ENCODE measurements around the gene KDM1A. TPM values are rescaled to one million over a fixed set of nuclear protein-coding genes. Genes with fewer than 3 reads are reported as not detected.
"Not testable (repeated sequence)": the region's sequence is repeated elsewhere in the genome, so short reads cannot be mapped to it uniquely, and the experiment has no call there.

The KDM1A gene
- total RNA-seq, 8 experiments from 2014 or later = 64.1 to 405 (median 158) TPM

GRCh38 chr1:22992384-22992783, 26.9 kb upstream of the KDM1A start:
- H3K4me1 ChIP-seq (replicated peaks in 1 of 2); H3K4me3 ChIP-seq; H3K27ac ChIP-seq; ATAC-seq (replicated peaks in 6 of 8): not testable (repeated sequence)
- 35 to 100% (median 61%) methylated on average over 2 to 3 of the region's 3 CpGs for WGBS, 10 experiments
- in situ Hi-C loops (cut with MboI; ENCODE audit: low pct_unique_long_range_greater_than_20kb in 2 of 9, low sequenced_read_pairs in 9 of 9, unreplicated experiment in 9 of 9) = loop anchor here in 2 of 9 experiments (25.0 kb wide), 1 partner anchor 195 kb away; no protein-coding TSS in a partner anchor

DNA sequence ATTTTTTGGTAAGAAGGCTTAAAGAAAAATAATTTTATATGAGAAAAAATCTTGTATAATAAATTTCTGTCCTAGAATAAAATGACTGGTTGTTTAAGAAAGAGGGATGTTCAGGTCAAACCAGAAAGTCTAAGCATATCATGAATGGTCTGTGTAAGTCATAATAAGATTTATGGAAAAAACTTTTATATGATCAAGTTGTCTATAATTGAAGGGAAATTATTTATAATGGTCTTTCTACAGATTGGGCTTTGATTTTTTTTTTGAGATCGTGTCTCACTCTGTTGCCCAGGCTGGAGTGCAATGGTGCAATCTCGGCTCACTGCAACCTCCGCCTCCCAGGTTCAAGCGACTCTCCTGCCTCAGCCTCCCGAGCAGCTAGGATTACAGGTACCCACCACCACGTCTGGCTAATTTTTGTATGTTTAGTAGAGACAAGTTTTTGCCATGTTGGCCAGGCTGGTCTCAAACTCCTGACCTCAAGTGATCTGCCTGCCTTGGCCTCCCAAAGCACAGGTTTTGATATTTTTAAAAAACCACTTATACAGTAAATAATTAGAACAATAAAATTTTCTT, 26.0 kb upstream of the KDM1A start:
- not testable (repeated sequence) for ATAC-seq (replicated peaks in 6 of 8); H3K4me1 ChIP-seq (replicated peaks in 1 of 2); H3K27ac ChIP-seq; H3K4me3 ChIP-seq
- WGBS, 10 experiments = 13 to 87% (median 69%) methylated on average over 1 to 6 of the region's 6 CpGs; no CpG with 5 or more reads in 3 of the 10 experiments
- in situ Hi-C loops (cut with MboI; ENCODE audit: low pct_unique_long_range_greater_than_20kb in 2 of 9, low sequenced_read_pairs in 9 of 9, unreplicated experiment in 9 of 9) = loop anchor here in 2 of 9 experiments (25.0 kb wide), 1 partner anchor 194 kb away; no protein-coding TSS in a partner anchor

DNA sequence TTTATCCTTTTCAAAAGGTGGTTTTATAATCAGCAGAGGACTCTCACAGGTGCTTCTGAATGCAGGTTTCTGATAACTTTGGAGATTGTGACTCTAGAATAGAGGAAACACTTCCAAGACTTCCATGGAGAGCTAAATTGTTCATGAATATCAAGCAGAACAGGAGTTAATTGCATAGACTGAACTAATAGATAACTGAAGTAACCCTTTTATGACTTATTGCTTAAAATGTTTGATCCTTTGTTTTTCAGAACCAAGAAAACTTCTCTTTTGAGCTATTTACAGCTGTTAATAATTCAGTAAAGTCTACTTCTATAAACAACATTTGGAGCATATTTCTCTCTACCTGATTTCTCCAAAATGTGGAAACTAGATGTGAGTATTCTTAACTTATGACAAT, 23.5 kb upstream of the KDM1A start:
- ATAC-seq (replicated peaks in 6 of 8) = no peak
- Histone ChIP-seq H3K27ac (no peak overlapping the region), H3K4me1 (replicated peaks in 1 of 2) (no peaks in the 10 kb centered on the region), H3K4me3 (no peak overlapping the region)
- in situ Hi-C loops (cut with MboI; ENCODE audit: low pct_unique_long_range_greater_than_20kb in 2 of 9, low sequenced_read_pairs in 9 of 9, unreplicated experiment in 9 of 9) = loop anchor here in 2 of 9 experiments (25.0 kb wide), 1 partner anchor 192 kb away; no protein-coding TSS in a partner anchor

- not testable (repeated sequence) for H3K4me3 ChIP-seq; H3K4me1 ChIP-seq (replicated peaks in 1 of 2); ATAC-seq (replicated peaks in 6 of 8); H3K27ac ChIP-seq
- 0 to 83% (median 37%) methylated on average over 1 to 5 of the region's 5 CpGs; no CpG with 5 or more reads in 2 of the 10 experiments for WGBS, 10 experiments
- in situ Hi-C loops (cut with MboI; ENCODE audit: low pct_unique_long_range_greater_than_20kb in 2 of 9, low sequenced_read_pairs in 9 of 9, unreplicated experiment in 9 of 9) = loop anchor here in 2 of 9 experiments (25.0 kb wide), 1 partner anchor 190 kb away; no protein-coding TSS in a partner anchor
Measured at GRCh38 chr1:22997528-22997927, 21.7 kb upstream of the KDM1A start.

DNA sequence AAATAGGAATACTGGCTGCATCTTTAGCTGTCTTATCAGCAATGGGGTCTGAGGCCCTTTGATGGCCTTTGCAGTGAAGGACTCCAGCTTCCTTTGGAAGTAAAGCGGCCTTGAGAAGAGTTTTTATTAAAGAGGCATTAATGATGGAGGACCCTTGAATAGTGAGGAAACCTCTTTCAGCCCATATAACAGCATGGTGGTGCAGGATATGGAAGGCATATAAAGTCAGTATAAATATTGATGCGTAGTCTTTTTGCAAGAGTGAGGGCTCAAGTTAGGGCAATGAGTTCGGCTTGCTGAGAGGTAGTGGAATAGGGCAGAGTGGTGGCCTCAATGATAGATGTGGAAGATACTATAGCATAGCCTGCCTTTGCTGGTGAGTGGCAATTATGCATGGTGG, 19.1 kb upstream of the KDM1A start:
- ATAC-seq (replicated peaks in 6 of 8); H3K4me3 ChIP-seq; in situ Hi-C loops (cut with MboI; ENCODE audit: low pct_unique_long_range_greater_than_20kb in 2 of 9, low sequenced_read_pairs in 9 of 9, unreplicated experiment in 9 of 9); H3K27ac ChIP-seq: not testable (repeated sequence)
- H3K4me1 ChIP-seq (replicated peaks in 1 of 2) = peaks cover 6 to 11% of the 10 kb centered on the region in 2 donors
- 0 to 94% (median 87%) methylated on average over 1 to 3 of the region's 3 CpGs for WGBS, 10 experiments

- H3K27ac ChIP-seq; in situ Hi-C loops (cut with MboI; ENCODE audit: low pct_unique_long_range_greater_than_20kb in 2 of 9, low sequenced_read_pairs in 9 of 9, unreplicated experiment in 9 of 9); ATAC-seq (replicated peaks in 6 of 8); H3K4me3 ChIP-seq: not testable (repeated sequence)
- H3K4me1 ChIP-seq (replicated peaks in 1 of 2) = peaks cover 6 to 11% of the 10 kb centered on the region in 2 donors
- WGBS, 10 experiments = 20 to 90% (median 80%) methylated on average over 1 to 4 of the region's 7 CpGs; no CpG with 5 or more reads in 3 of the 10 experiments
Measured at GRCh38 chr1:23002218-23002617, 17.1 kb upstream of the KDM1A start.

- in situ Hi-C loops (cut with MboI; ENCODE audit: low pct_unique_long_range_greater_than_20kb in 2 of 9, low sequenced_read_pairs in 9 of 9, unreplicated experiment in 9 of 9) = no loop called here
- Histone ChIP-seq H3K27ac (no peak overlapping the region), H3K4me3 (no peak overlapping the region), H3K4me1 (replicated peaks in 1 of 2) (peaks cover 6 to 11% of the 10 kb centered on the region in 2 donors)
- no peak for ATAC-seq (replicated peaks in 6 of 8)
- WGBS, 10 experiments = 50 to 100% (median 96%) methylated on average over 1 to 3 of the region's 3 CpGs; no CpG with 5 or more reads in 4 of the 10 experiments
Measured at GRCh38 chr1:23004112-23004511, 15.2 kb upstream of the KDM1A start.

GRCh38 chr1:23004769-23005168, 14.5 kb upstream of the KDM1A start:
- in situ Hi-C loops (cut with MboI; ENCODE audit: low pct_unique_long_range_greater_than_20kb in 2 of 9, low sequenced_read_pairs in 9 of 9, unreplicated experiment in 9 of 9) = not testable (repeated sequence)

GRCh38 chr1:23007106-23007505, 12.2 kb upstream of the KDM1A start:
- Histone ChIP-seq H3K4me1 (replicated peaks in 1 of 2) (peaks cover 6 to 11% of the 10 kb centered on the region in 2 donors), H3K4me3 (no peak overlapping the region), H3K27ac (no peak overlapping the region)
- 80 to 100% (median 90%) methylated on average over 1 to 4 of the region's 4 CpGs; no CpG with 5 or more reads in 2 of the 10 experiments for WGBS, 10 experiments
- no peak for ATAC-seq (replicated peaks in 6 of 8)
- in situ Hi-C loops (cut with MboI; ENCODE audit: low pct_unique_long_range_greater_than_20kb in 2 of 9, low sequenced_read_pairs in 9 of 9, unreplicated experiment in 9 of 9) = no loop called here

More at GRCh38 chr1:23004769-23005168, 14.5 kb upstream of the KDM1A start:
- H3K4me3 ChIP-seq, H3K27ac ChIP-seq: not testable (repeated sequence)
- H3K4me1 ChIP-seq (replicated peaks in 1 of 2) = peaks cover 6 to 11% of the 10 kb centered on the region in 2 donors
- WGBS, 10 experiments = 60 to 100% (median 83%) methylated on average over 1 to 3 of the region's 3 CpGs; no CpG with 5 or more reads in 1 of the 10 experiments
- peak in 1 of 8 experiments; percentile 24 for ATAC-seq (replicated peaks in 6 of 8)

DNA sequence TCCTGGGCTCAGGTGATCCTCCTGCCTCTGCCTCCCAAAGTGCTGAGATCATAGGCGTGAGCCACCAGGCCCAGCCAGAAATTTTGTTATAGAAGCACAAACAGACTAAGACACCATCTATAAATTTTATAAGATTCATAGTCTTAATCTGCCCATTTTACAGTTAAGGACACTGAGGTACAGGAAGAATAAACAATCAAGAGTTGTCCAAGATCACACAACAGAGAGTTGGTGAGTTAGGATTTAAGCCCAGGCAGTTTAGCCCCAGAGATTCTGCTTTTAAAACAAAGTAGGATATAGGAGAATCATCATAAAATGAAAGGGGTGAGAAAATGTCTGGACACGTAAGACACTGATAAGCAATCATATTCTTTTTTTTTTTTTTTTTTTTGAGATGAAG, 10.4 kb upstream of the KDM1A start:
- Histone ChIP-seq H3K27ac (no peak overlapping the region), H3K4me3 (no peak overlapping the region), H3K4me1 (replicated peaks in 1 of 2) (peaks cover 12 to 16% of the 10 kb centered on the region in 2 donors)
- no peak for ATAC-seq (replicated peaks in 6 of 8)
- in situ Hi-C loops (cut with MboI; ENCODE audit: low pct_unique_long_range_greater_than_20kb in 2 of 9, low sequenced_read_pairs in 9 of 9, unreplicated experiment in 9 of 9) = no loop called here
- 90 to 100% (median 100%) methylated on average over 1 to 2 of the region's 2 CpGs; no CpG with 5 or more reads in 3 of the 10 experiments for WGBS, 10 experiments

GRCh38 chr1:23010025-23010424, 9.2 kb upstream of the KDM1A start:
- H3K27ac ChIP-seq = not testable (repeated sequence)
- WGBS, 10 experiments = 65 to 92% (median 76%) methylated on average over 1 to 8 of the region's 8 CpGs; no CpG with 5 or more reads in 1 of the 10 experiments

DNA sequence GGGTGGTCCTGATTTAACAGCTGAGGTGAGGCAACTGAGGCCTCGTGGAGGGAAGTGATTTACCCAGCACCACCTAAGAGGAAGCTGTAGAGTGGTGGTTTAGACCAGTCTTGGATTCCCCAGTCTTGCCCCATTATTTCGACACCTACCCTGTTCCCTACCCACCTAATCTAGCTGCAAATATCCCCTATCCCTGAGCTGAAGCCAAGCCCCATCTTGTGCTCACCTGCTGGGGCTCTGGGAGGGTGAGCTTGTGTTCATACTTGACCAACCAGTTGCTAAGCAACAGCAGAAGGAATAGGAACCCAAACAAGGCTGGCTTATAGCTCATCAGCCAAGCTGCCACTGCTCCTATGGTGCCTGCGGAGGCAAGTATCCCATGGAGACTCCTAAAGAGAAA, 5.6 kb upstream of the KDM1A start:
- in situ Hi-C loops (cut with MboI; ENCODE audit: low pct_unique_long_range_greater_than_20kb in 2 of 9, low sequenced_read_pairs in 9 of 9, unreplicated experiment in 9 of 9) = no loop called here
- peak in 5 of 8 experiments; percentile 94 to 95 (median 95) for ATAC-seq (replicated peaks in 6 of 8)
- no peak overlapping the region for H3K27ac ChIP-seq
- H3K4me1 ChIP-seq (replicated peaks in 1 of 2) = peaks cover 7 to 8% of the 10 kb centered on the region in 2 donors
- H3K4me3 ChIP-seq = no peak overlapping the region
- WGBS, 10 experiments = 38 to 100% (median 67%) methylated on average over 1 to 3 of the region's 3 CpGs; no CpG with 5 or more reads in 3 of the 10 experiments

More at GRCh38 chr1:23010025-23010424, 9.2 kb upstream of the KDM1A start:
- H3K4me3 ChIP-seq; in situ Hi-C loops (cut with MboI; ENCODE audit: low pct_unique_long_range_greater_than_20kb in 2 of 9, low sequenced_read_pairs in 9 of 9, unreplicated experiment in 9 of 9); H3K4me1 ChIP-seq (replicated peaks in 1 of 2): not testable (repeated sequence)
- ATAC-seq (replicated peaks in 6 of 8) = peak in 1 of 8 experiments; percentile 13

DNA sequence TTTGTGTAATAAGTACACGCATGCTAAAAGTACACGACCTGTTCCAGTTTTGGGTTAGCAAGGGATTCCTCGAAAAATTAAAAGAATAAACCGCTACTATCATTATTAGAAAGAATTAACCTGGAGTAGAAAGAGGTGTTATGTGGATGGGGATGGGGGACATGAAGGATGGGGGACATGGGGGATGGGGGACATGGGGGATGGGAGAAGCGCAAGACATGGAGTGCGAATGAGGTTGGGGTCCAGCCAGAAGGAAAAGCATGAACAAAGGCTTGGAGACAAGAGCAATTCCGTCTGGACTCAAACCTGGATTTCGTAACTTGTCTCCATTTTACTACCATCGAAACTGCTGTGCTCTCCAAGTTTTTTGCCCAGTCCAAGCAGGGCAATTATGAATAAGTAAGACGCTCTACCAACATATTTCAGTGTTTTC, 591 bp upstream of the KDM1A start:
- H3K27ac ChIP-seq = peak overlapping the region; percentile 56 to 64
- in situ Hi-C loops (cut with MboI; ENCODE audit: low pct_unique_long_range_greater_than_20kb in 2 of 9, low sequenced_read_pairs in 9 of 9, unreplicated experiment in 9 of 9) = no loop called here
- peak overlapping the region; percentile 58 to 84 (median 74) for H3K4me3 ChIP-seq
- ATAC-seq (replicated peaks in 6 of 8) = peak; percentile 0 to 9 (median 2)
- WGBS, 10 experiments = 0 to 89% (median 56%) methylated on average over 1 to 7 of the region's 10 CpGs; no CpG with 5 or more reads in 3 of the 10 experiments
- peaks cover 4 to 10% of the 10 kb centered on the region in 2 donors for H3K4me1 ChIP-seq (replicated peaks in 1 of 2)

Measured in motor neuron (in vitro differentiated cells).